WI38 (cell line): Measurements from ENCODE around the gene RANBP17.

Experiments used
- H3K4me3 ChIP-seq: 2 replicates; pipeline ENCODE4 v1.5.1; 2011; ENCODE audit warnings: low read depth, mild to moderate bottlenecking, control low read depth, low read length
- TF ChIP-seq, protein P1 (sequence below): IDR thresholded peaks from 2 replicates; pipeline ENCODE4 v1.5.1; 2012; ENCODE audit warnings: low read depth, mild to moderate bottlenecking, control low read depth, low read length

The RANBP17 gene

DNA sequence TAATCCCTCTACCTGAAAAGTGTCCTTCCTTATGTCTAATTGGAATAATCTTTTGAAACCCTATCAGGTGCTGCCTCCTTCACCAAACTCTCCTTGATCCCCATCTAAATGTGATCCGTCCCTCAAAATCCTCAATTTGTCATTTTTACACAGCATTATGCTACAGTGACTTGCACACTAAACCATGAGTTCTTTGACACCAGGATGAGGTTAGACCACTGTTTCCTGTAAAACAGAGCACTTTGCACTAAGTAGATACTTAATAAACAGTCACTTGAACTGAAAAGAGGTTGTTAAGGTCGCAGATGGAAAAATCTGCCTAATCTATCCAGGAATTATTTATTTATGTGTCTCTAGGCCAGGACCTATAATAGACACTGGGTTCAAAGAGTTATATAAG lies 403.0 kb downstream of the RANBP17 start:
- TF ChIP-seq, protein P1, sequence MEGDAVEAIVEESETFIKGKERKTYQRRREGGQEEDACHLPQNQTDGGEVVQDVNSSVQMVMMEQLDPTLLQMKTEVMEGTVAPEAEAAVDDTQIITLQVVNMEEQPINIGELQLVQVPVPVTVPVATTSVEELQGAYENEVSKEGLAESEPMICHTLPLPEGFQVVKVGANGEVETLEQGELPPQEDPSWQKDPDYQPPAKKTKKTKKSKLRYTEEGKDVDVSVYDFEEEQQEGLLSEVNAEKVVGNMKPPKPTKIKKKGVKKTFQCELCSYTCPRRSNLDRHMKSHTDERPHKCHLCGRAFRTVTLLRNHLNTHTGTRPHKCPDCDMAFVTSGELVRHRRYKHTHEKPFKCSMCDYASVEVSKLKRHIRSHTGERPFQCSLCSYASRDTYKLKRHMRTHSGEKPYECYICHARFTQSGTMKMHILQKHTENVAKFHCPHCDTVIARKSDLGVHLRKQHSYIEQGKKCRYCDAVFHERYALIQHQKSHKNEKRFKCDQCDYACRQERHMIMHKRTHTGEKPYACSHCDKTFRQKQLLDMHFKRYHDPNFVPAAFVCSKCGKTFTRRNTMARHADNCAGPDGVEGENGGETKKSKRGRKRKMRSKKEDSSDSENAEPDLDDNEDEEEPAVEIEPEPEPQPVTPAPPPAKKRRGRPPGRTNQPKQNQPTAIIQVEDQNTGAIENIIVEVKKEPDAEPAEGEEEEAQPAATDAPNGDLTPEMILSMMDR: no peak
- H3K4me3 ChIP-seq: no peak overlapping the region

DNA sequence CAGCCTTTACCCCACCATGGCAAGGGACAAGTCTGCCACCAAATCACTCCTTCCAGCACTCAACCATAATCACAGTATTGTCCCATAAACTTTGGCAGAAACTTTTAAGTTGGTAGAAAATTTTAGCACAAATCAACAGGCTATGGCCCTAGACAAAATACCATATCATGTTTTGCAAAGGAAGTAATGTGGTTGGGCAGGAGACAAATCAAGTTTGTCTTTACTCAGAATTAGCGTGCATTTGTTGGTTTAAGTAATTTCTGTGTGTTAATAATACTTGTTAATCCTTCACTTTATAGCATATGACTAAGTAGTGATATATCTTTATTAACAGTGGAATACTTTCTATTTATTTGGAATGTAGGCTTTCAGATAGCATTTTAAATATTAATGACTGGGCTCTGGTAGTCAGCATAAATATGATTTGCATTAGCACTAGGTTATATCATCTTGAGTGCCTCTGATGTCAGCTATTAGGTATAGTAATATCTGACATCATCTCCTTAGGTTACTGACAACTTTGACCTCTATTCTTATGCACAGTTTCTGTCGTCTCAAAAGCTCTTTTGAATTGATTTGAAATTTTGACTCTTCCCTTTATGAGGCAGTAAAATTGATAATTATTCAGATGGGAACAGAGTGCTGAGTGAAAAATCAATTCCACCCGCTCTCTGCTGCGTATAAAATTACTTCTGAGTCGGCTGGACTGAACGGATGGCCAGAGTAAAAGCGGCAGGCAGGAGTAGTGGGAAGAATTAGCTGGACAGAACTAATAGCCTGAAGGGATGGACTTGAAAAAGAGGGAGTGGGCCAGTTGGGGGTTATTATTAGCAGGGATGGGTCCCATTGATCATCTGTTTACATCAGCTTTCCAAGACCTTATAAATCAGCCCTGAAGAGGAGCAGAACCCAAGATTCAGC lies 407.1 kb downstream of the RANBP17 start:
- TF ChIP-seq, protein P1: no peak
- H3K4me3 ChIP-seq: no peak overlapping the region

DNA sequence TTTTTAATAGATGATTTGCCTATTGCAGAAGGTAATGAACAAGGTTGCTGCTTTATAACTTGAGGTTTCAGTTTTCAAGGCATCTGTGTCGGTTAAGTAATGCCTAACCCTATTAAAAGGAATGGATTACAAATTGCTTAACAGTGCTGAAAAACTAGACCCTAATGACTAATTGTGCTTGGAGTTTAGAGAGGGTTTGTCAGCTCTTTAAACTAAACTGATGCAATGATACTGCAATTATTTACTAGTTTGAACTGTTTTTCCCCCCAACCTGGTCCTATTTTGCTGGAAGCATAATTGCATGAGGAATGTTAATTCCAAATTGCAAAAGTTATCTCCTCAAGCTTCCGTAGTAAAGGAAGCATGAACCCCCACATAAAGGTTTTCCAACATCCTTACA lies 407.9 kb downstream of the RANBP17 start:
- TF ChIP-seq, protein P1: no peak
- H3K4me3 ChIP-seq: no peak overlapping the region

DNA sequence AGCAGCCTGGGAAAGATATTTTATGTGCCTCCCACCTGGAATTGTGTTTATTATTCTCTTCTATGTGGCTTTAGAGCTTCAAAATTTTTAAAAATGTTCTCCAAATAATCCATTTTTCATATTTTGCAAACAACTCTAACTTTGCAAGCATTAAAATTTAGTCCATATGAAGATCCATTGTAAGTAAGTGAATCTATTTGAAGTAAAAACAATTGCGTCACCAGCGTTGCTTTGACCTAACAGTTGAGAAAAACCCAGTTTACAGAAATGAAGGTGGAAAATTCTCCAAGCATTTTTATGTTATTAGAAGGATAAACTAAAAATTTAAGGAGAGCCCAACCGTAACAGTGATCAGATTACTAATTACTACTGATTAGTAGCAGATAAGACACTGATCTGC lies 408.3 kb downstream of the RANBP17 start:
- TF ChIP-seq, protein P1: no peak
- H3K4me3 ChIP-seq: no peak overlapping the region

DNA sequence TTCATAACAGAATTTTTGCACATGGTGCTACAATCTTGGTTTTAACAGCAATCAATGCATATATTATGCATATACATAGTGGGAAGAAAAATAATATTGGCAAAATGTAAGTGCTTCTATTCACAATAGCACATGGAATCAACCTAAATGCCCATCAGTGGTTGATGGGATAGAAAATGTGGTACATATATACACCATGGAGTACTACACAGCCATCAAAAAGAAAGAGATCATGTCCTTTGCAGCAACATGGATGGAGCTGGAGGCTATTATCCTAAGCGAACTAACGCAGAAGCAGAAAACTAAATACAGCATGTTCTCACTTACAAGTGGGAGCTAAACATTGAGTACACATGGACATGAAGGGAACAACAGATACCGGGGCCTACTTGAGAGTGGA lies 410.0 kb downstream of the RANBP17 start:
- TF ChIP-seq, protein P1: no peak

DNA sequence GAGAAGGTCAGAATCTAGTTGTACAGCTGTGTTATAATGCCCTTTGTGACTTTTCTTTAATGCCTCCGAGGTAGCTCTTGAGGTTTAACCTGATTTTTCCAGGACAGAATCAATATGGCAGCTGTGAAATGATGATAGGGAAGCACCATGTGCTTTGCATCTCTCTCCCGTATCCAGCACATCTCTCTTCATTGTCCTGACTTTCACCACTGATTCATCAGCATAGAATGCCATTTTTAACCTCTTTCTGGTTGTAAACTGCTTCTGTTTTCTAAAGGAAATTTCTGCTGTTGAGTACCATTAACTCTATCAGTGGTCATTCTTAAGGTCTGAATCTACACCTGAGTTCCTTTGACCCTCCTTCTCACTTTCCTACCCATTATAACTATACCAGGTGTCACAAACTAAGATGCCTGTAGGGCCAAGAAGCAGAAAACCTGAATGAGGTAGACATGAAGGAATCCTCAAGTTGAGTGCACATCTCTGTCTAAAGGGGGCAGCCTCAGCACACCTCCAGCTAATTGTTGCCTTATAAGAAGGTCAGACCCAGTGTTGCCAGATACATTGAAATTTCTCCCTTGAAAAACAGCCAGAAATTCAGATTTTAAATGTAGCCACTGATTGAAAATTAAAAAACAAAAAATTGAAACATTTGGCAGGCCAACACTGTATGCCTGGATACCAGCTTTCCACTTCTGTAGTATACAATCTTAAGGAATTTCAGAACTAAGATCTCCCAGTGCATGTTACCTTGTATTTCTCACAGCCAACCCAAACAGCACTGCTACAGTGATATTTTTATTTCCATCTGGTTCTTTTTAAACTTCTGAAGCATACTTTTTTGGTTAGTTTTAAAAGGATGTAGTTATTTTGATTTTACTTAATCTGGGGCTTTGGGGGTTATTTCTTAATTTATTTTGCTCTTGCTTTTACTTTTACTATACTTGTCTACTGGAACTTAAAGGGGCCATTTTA lies 411.5 kb downstream of the RANBP17 start:
- TF ChIP-seq, protein P1: 0 out of 2 replicates have a peak, but pooled peaks have one; percentile 13
- H3K4me3 ChIP-seq: no peak overlapping the region

More for the DNA sequence above, 410.0 kb downstream of the RANBP17 start:
- no peak overlapping the region for H3K4me3 ChIP-seq
